ENCODE data around the gene ZNF816.
"Not testable (repeated sequence)": the region's sequence is repeated elsewhere in the genome, so short reads cannot be mapped to it uniquely, and the experiment has no call there.

ZNF816 gene

GRCh38 chr19:52959613-52960295, 2.9 kb downstream of the ZNF816 start:
- DNase-seq: no peak

GRCh38 chr19:52957591-52957990, 5.1 kb downstream of the ZNF816 start:
- DNase-seq: no peak

GRCh38 chr19:52956917-52957316, 5.8 kb downstream of the ZNF816 start:
- no peak for DNase-seq

GRCh38 chr19:52949422-52949821, 13.3 kb downstream of the ZNF816 start:
- DNase-seq: no peak

- DNase-seq: no peak
These were observed 14.5 kb downstream of the ZNF816 start for GRCh38 chr19:52948025-52948770.

- no peak for DNase-seq
These were observed 16.1 kb downstream of the ZNF816 start for GRCh38 chr19:52946322-52947310.

- DNase-seq: no peak
These were observed 16.9 kb downstream of the ZNF816 start for GRCh38 chr19:52945652-52946321.

GRCh38 chr19:52944703-52945493, 17.8 kb downstream of the ZNF816 start:
- not testable (repeated sequence) for DNase-seq

- DNase-seq: no peak
These were observed 18.6 kb downstream of the ZNF816 start for GRCh38 chr19:52943884-52944643.

GRCh38 chr19:52943134-52943883, 19.4 kb downstream of the ZNF816 start:
- no peak for DNase-seq

- DNase-seq: peak; percentile 86
These were observed 20.1 kb downstream of the ZNF816 start for GRCh38 chr19:52942386-52943133.

GRCh38 chr19:52941941-52942385, 20.7 kb downstream of the ZNF816 start:
- peak; percentile 27 for DNase-seq

- DNase-seq: not testable (repeated sequence)
These were observed 21.2 kb downstream of the ZNF816 start for GRCh38 chr19:52941523-52941922.

GRCh38 chr19:52940905-52941304, 21.8 kb downstream of the ZNF816 start:
- DNase-seq: not testable (repeated sequence)

- no peak for DNase-seq
These were observed 23.9 kb downstream of the ZNF816 start for GRCh38 chr19:52938761-52939160.

GRCh38 chr19:52936954-52937325, 25.7 kb downstream of the ZNF816 start:
- DNase-seq: no peak

GRCh38 chr19:52936151-52936953, 26.3 kb downstream of the ZNF816 start:
- no peak for DNase-seq

GRCh38 chr19:52935434-52935833, 27.2 kb downstream of the ZNF816 start:
- DNase-seq: no peak

Data from fibroblast of skin of back (primary cell).